AG10803 (cell line): Measurements from ENCODE around the gene LRP1B.
A peak's percentile ranks its signal among the peaks of the same experiment; 100 is the strongest.

Source experiments
- DNase-seq: peaks from one replicate; pipeline ENCODE4 v3.0.0; 2010; ENCODE audit warnings: low read depth
- H3K4me3 ChIP-seq: 2 replicates; pipeline ENCODE4 v1.5.1; 2011; ENCODE audit warnings: mild to moderate bottlenecking, low read length, control low read depth
- TF ChIP-seq, protein P1 (sequence below): conservative IDR thresholded peaks from 2 replicates; pipeline ENCODE4 v1.5.1; 2011; ENCODE audit warnings: mild to moderate bottlenecking, low read length, control low read depth, inconsistent platforms

The LRP1B gene

GRCh38 chr2:140472676-140473075 is 1658.1 kb downstream of the LRP1B start:
- TF ChIP-seq, protein P1, sequence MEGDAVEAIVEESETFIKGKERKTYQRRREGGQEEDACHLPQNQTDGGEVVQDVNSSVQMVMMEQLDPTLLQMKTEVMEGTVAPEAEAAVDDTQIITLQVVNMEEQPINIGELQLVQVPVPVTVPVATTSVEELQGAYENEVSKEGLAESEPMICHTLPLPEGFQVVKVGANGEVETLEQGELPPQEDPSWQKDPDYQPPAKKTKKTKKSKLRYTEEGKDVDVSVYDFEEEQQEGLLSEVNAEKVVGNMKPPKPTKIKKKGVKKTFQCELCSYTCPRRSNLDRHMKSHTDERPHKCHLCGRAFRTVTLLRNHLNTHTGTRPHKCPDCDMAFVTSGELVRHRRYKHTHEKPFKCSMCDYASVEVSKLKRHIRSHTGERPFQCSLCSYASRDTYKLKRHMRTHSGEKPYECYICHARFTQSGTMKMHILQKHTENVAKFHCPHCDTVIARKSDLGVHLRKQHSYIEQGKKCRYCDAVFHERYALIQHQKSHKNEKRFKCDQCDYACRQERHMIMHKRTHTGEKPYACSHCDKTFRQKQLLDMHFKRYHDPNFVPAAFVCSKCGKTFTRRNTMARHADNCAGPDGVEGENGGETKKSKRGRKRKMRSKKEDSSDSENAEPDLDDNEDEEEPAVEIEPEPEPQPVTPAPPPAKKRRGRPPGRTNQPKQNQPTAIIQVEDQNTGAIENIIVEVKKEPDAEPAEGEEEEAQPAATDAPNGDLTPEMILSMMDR: no peak
- H3K4me3 ChIP-seq: no peak overlapping the region
- DNase-seq: no peak

GRCh38 chr2:140465301-140465700 is 1665.5 kb downstream of the LRP1B start:
- no peak for DNase-seq
- no peak overlapping the region for H3K4me3 ChIP-seq
- TF ChIP-seq, protein P1: no peak

DNA sequence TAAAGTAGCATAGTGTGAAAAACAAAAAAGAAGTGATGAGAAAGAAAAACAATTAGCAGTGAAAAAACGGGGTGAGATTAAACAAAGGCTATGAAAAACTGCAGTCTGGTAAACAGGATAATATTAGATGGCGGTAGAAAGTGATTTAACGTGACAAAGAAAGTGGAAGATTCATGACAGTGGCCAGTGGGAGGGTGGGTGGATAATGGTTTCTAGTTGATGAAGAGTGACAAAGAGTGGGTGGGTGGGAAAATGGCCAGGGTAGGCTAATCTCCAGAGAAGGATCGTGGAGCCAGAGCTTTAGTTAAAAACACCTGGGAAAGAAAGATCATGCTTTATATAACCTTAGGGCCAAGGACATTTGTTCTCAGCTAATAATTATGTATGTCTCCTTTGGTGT is 1667.8 kb downstream of the LRP1B start:
- DNase-seq: no peak

DNA sequence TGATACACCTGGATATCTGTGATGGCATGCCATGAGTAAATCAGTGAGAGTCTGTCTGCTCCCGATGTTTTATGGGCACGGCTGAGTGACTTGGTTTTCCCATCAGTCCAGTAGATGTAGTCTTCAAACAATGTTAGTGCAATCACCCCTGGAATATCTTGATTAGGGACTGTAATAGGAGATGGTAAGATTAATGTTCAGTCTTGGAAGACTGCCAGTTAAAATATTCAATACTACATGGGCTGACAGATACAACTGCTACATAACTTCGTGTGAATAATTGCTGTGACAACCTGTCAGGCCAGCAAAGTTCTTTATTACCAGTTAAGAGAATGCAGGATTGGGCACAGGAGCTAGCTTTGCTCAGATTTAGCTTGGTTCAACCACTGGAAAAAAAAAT is 1673.3 kb downstream of the LRP1B start:
- DNase-seq: no peak
- TF ChIP-seq, protein P1: no peak

More for the DNA sequence above, 1667.8 kb downstream of the LRP1B start:
- H3K4me3 ChIP-seq: no peak overlapping the region
- TF ChIP-seq, protein P1: no peak

GRCh38 chr2:140455315-140455714 is 1675.5 kb downstream of the LRP1B start:
- TF ChIP-seq, protein P1: no peak
- no peak for DNase-seq
- no peak overlapping the region for H3K4me3 ChIP-seq

More for the DNA sequence above, 1673.3 kb downstream of the LRP1B start:
- no peak overlapping the region for H3K4me3 ChIP-seq

DNA sequence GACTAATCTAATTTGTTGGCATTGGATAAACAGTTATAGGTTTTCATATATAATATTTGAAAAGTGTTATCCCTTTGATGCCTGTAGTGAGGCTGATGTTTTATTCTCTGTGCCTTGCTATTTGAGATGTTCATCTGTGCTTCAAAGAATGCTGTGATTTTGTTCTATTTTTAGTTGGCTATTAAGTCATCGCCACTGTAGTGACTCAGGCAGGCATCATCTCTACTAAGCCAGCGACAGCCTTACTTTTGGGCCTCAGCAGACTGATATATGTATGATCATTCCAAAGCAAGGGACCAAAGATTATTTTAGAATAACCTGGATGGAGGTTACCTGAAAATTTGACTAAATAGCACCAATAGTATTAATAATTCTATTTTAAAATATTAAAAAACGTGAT is 1676.1 kb downstream of the LRP1B start:
- peak; percentile 45 for DNase-seq
- H3K4me3 ChIP-seq: no peak overlapping the region
- TF ChIP-seq, protein P1: no peak

DNA sequence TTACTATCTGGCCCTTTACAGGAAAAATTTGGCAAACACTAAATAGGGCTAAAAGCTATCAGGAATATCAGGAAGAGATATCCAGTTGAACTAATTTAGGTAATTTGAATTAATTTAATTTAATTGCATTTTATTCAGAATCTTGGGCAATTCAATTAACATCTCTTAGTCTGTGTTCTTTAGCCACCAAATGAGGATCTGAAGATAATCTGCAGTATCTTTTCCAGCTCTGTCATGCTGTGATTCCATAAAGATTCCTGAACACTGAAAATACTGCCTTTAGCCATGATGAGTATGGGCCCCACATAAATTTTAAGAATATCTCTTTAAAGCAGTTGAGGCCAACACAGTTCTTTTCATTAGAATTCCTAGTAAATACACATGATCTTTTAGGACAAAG is 1679.5 kb downstream of the LRP1B start:
- TF ChIP-seq, protein P1: no peak
- DNase-seq: no peak
- H3K4me3 ChIP-seq: no peak overlapping the region
